ENCODE measurements around the gene UMODL1. TPM values are rescaled to one million over a fixed set of nuclear protein-coding genes. Genes with fewer than 3 reads are reported as not detected.

The UMODL1 gene
- total RNA-seq, 3 donors from 2014 or later: not detected

- H3K27me3 Mint-ChIP-seq (ENCODE audit: low read depth): peaks cover 7% of the 10 kb centered on the region
- no peak for DNase-seq
- H3K4me3 Mint-ChIP-seq: no peak overlapping the region
- no peak for ATAC-seq
- H3K4me1 Mint-ChIP-seq (ENCODE audit: low read depth): peaks cover 11% of the 10 kb centered on the region
- no peaks in the 10 kb centered on the region for H3K36me3 Mint-ChIP-seq (ENCODE audit: insufficient read depth)
- H3K9me3 Mint-ChIP-seq: no peaks in the 10 kb centered on the region
Observed at GRCh38 chr21:42086969-42087368, 15.9 kb downstream of the UMODL1 start.

- no peaks in the 10 kb centered on the region for H3K9me3 Mint-ChIP-seq
- peaks cover 11% of the 10 kb centered on the region for H3K4me1 Mint-ChIP-seq (ENCODE audit: low read depth)
- ATAC-seq: no peak
- DNase-seq: no peak
- H3K27me3 Mint-ChIP-seq (ENCODE audit: low read depth): peaks cover 7% of the 10 kb centered on the region
- no peak overlapping the region for H3K4me3 Mint-ChIP-seq
- no peaks in the 10 kb centered on the region for H3K36me3 Mint-ChIP-seq (ENCODE audit: insufficient read depth)
Observed at GRCh38 chr21:42088148-42088547, 17.0 kb downstream of the UMODL1 start.

GRCh38 chr21:42088658-42089057, 17.5 kb downstream of the UMODL1 start:
- no peaks in the 10 kb centered on the region for H3K36me3 Mint-ChIP-seq (ENCODE audit: insufficient read depth)
- H3K4me1 Mint-ChIP-seq (ENCODE audit: low read depth): peaks cover 11% of the 10 kb centered on the region
- no peak for DNase-seq

GRCh38 chr21:42089093-42089631, 18.0 kb downstream of the UMODL1 start:
- DNase-seq: no peak
- Mint-ChIP-seq H3K9me3 (no peaks in the 10 kb centered on the region), H3K27me3 (ENCODE audit: low read depth) (peaks cover 7% of the 10 kb centered on the region), H3K4me1 (ENCODE audit: low read depth) (peaks cover 11% of the 10 kb centered on the region), H3K36me3 (ENCODE audit: insufficient read depth) (no peaks in the 10 kb centered on the region), H3K4me3 (no peak overlapping the region)
- peak in 1 of 2 donors; percentile 62 for ATAC-seq

More at GRCh38 chr21:42088658-42089057, 17.5 kb downstream of the UMODL1 start:
- Mint-ChIP-seq H3K27me3 (ENCODE audit: low read depth) (peaks cover 7% of the 10 kb centered on the region), H3K9me3 (no peaks in the 10 kb centered on the region), H3K4me3 (no peak overlapping the region)
- no peak for ATAC-seq

- peaks cover 7% of the 10 kb centered on the region for H3K27me3 Mint-ChIP-seq (ENCODE audit: low read depth)
- H3K4me1 Mint-ChIP-seq (ENCODE audit: low read depth): peaks cover 11% of the 10 kb centered on the region
- H3K9me3 Mint-ChIP-seq: no peaks in the 10 kb centered on the region
- no peak overlapping the region for H3K4me3 Mint-ChIP-seq
- no peaks in the 10 kb centered on the region for H3K36me3 Mint-ChIP-seq (ENCODE audit: insufficient read depth)
- DNase-seq: no peak
- ATAC-seq: no peak
Observed at GRCh38 chr21:42089665-42090310, 18.7 kb downstream of the UMODL1 start.

GRCh38 chr21:42091899-42092508, 20.9 kb downstream of the UMODL1 start:
- H3K4me1 Mint-ChIP-seq (ENCODE audit: low read depth): peaks cover 11% of the 10 kb centered on the region
- H3K27me3 Mint-ChIP-seq (ENCODE audit: low read depth): peaks cover 7% of the 10 kb centered on the region
- H3K9me3 Mint-ChIP-seq: peaks cover 5% of the 10 kb centered on the region
- H3K4me3 Mint-ChIP-seq: no peak overlapping the region
- peaks cover 2% of the 10 kb centered on the region for H3K36me3 Mint-ChIP-seq (ENCODE audit: insufficient read depth)
- no peak for DNase-seq
- no peak for ATAC-seq

- H3K4me3 Mint-ChIP-seq: no peak overlapping the region
- H3K9me3 Mint-ChIP-seq: peaks cover 5% of the 10 kb centered on the region
- H3K27me3 Mint-ChIP-seq (ENCODE audit: low read depth): peaks cover 7% of the 10 kb centered on the region
- peaks cover 2% of the 10 kb centered on the region for H3K36me3 Mint-ChIP-seq (ENCODE audit: insufficient read depth)
- H3K4me1 Mint-ChIP-seq (ENCODE audit: low read depth): peaks cover 11% of the 10 kb centered on the region
- DNase-seq (no peak), ATAC-seq (no peak)
Observed at GRCh38 chr21:42092771-42093170, 21.7 kb downstream of the UMODL1 start.

- no peak for ATAC-seq
- Mint-ChIP-seq H3K27me3 (ENCODE audit: low read depth) (peaks cover 9% of the 10 kb centered on the region), H3K36me3 (ENCODE audit: insufficient read depth) (peaks cover 2% of the 10 kb centered on the region), H3K4me1 (ENCODE audit: low read depth) (peaks cover 11% of the 10 kb centered on the region), H3K4me3 (no peak overlapping the region), H3K9me3 (peaks cover 5% of the 10 kb centered on the region)
- no peak for DNase-seq
Observed at GRCh38 chr21:42093186-42093585, 22.1 kb downstream of the UMODL1 start.

GRCh38 chr21:42093991-42094421, 22.9 kb downstream of the UMODL1 start:
- DNase-seq (no peak), ATAC-seq (no peak)
- H3K27me3 Mint-ChIP-seq (ENCODE audit: low read depth): peaks cover 9% of the 10 kb centered on the region
- no peak overlapping the region for H3K4me3 Mint-ChIP-seq
- H3K36me3 Mint-ChIP-seq (ENCODE audit: insufficient read depth): peaks cover 2% of the 10 kb centered on the region
- H3K4me1 Mint-ChIP-seq (ENCODE audit: low read depth): peaks cover 7% of the 10 kb centered on the region
- H3K9me3 Mint-ChIP-seq: peaks cover 5% of the 10 kb centered on the region

GRCh38 chr21:42094811-42095210, 23.7 kb downstream of the UMODL1 start:
- ATAC-seq (no peak), DNase-seq (no peak)
- H3K9me3 Mint-ChIP-seq: peaks cover 5% of the 10 kb centered on the region
- H3K27me3 Mint-ChIP-seq (ENCODE audit: low read depth): peaks cover 9% of the 10 kb centered on the region
- peaks cover 2% of the 10 kb centered on the region for H3K36me3 Mint-ChIP-seq (ENCODE audit: insufficient read depth)
- no peak overlapping the region for H3K4me3 Mint-ChIP-seq
- H3K4me1 Mint-ChIP-seq (ENCODE audit: low read depth): no peaks in the 10 kb centered on the region

- Mint-ChIP-seq H3K27me3 (ENCODE audit: low read depth) (peaks cover 9% of the 10 kb centered on the region), H3K4me1 (ENCODE audit: low read depth) (no peaks in the 10 kb centered on the region), H3K4me3 (no peak overlapping the region), H3K9me3 (peaks cover 5% of the 10 kb centered on the region), H3K36me3 (ENCODE audit: insufficient read depth) (peaks cover 2% of the 10 kb centered on the region)
- no peak for ATAC-seq
- DNase-seq: no peak
Observed at GRCh38 chr21:42095581-42095980, 24.5 kb downstream of the UMODL1 start.

GRCh38 chr21:42096566-42096965, 25.4 kb downstream of the UMODL1 start:
- DNase-seq (no peak), ATAC-seq (no peak)
- Mint-ChIP-seq H3K36me3 (ENCODE audit: insufficient read depth) (peaks cover 2% of the 10 kb centered on the region), H3K9me3 (peaks cover 5% of the 10 kb centered on the region), H3K4me3 (no peak overlapping the region), H3K4me1 (ENCODE audit: low read depth) (no peaks in the 10 kb centered on the region), H3K27me3 (ENCODE audit: low read depth) (peaks cover 3% of the 10 kb centered on the region)

- no peak overlapping the region for H3K4me3 Mint-ChIP-seq
Observed at GRCh38 chr21:42097274-42097673, 26.2 kb downstream of the UMODL1 start.

GRCh38 chr21:42097860-42098454, 26.8 kb downstream of the UMODL1 start:
- no peaks in the 10 kb centered on the region for H3K4me1 Mint-ChIP-seq (ENCODE audit: low read depth)
- peak in 1 of 2 donors; percentile 65 for ATAC-seq
- DNase-seq: no peak
- peaks cover 5% of the 10 kb centered on the region for H3K9me3 Mint-ChIP-seq
- peaks cover 2% of the 10 kb centered on the region for H3K36me3 Mint-ChIP-seq (ENCODE audit: insufficient read depth)
- H3K27me3 Mint-ChIP-seq (ENCODE audit: low read depth): peaks cover 4% of the 10 kb centered on the region
- H3K4me3 Mint-ChIP-seq: no peak overlapping the region

More at GRCh38 chr21:42097274-42097673, 26.2 kb downstream of the UMODL1 start:
- Mint-ChIP-seq H3K27me3 (ENCODE audit: low read depth) (peaks cover 2% of the 10 kb centered on the region), H3K4me1 (ENCODE audit: low read depth) (no peaks in the 10 kb centered on the region), H3K9me3 (peaks cover 5% of the 10 kb centered on the region), H3K36me3 (ENCODE audit: insufficient read depth) (peaks cover 2% of the 10 kb centered on the region)
- DNase-seq (no peak), ATAC-seq (no peak)
